ENCODE data around the gene PDE11A.

Gene PDE11A

GRCh38 chr2:178111743-178112142 is 39.2 kb upstream of the PDE11A start:
- peak overlapping the region; percentile 64 for H3K27ac ChIP-seq

DNA sequence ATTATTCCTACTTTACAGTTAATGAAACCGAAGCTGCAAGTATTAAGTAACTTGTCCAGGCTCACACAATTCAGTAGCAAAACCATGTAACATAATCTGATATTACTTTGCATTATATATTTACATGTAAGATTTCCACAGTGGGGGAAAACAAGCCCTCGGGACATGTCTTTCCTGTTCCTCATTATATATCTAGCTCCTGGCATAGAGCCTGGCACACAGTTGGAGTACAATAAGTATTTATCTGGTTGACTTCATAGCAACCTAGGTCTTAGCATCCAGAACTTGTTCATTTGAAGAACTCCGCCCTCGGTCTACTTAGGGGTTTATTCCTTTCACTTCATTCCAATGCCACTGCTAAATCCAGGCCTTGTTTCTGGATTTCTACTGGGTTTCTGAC is 38.1 kb upstream of the PDE11A start:
- H3K27ac ChIP-seq = peak overlapping the region; percentile 63
- TF ChIP-seq CTCF (conservative IDR thresholded peaks at IDR 0.05) = no peak
- no peak for TF ChIP-seq ZFX (IDR thresholded peaks at IDR 0.05)

More at GRCh38 chr2:178111743-178112142, 39.2 kb upstream of the PDE11A start:
- no peak for TF ChIP-seq ZFX (IDR thresholded peaks at IDR 0.05)
- TF ChIP-seq CTCF (conservative IDR thresholded peaks at IDR 0.05) = no peak

GRCh38 chr2:178109813-178110212 is 37.2 kb upstream of the PDE11A start:
- no peak for TF ChIP-seq ZFX (IDR thresholded peaks at IDR 0.05)
- peak; percentile 75 for TF ChIP-seq CTCF (conservative IDR thresholded peaks at IDR 0.05)
- no peak overlapping the region for H3K27ac ChIP-seq

DNA sequence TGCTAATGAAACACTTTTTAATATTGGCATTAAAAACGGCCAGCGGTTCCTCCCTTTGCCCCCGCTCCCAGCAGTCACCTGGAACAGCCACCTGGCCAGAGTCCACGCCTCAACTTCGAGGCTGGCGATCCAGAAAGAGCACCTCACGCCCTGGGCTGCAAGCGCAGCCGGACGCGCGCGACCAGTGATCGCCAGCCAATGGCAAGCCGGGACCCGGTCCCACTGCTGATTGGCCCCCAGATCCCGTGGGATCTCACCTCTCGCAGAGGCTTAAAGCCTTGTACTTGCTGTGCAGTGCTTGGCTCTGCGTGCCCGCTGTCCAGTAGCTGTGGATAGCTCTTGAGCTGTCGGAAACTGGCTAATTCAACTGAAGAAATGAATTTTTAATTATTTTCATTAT is 35.6 kb upstream of the PDE11A start:
- TF ChIP-seq ZFX (IDR thresholded peaks at IDR 0.05) (no peak), CTCF (conservative IDR thresholded peaks at IDR 0.05) (no peak)
- H3K27ac ChIP-seq = no peak overlapping the region

DNA sequence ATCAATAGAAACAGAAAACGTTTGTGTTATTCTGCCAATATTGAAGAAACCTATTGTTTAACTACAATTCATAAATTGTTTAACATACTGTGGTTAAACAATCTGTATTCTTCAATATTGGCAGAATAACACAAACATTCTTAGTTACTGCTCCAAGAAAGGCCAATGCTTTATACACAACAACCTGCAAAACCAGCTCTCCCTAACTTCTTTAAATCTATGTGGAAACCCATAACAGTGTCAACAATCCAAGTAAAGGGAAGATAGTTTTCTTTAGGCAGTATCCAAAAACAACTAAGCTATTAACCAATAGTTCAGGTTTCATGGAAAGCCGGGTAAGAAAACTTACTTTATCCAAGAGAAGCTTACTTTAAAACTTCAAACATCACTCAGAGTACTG is 33.5 kb upstream of the PDE11A start:
- no peak overlapping the region for H3K27ac ChIP-seq

DNA sequence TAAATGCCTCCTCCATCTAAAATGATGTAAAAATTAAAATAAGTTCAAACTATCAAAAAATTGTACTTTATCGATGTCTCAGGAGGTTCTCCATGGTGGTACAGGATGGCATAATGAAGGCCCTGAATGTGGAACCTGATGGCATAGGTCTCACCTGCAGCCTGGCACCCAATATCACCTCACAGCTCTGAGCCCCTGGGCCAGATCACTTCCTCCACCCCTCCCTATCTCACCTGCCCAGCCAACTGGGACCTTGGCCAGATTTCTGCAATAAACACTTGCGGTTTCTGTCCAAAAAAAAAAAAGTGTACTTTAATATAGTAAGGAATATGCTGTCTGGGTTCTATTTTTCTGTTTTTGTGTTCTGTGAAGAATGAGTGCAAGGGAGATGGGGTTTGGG is 33.0 kb upstream of the PDE11A start:
- TF ChIP-seq CTCF (conservative IDR thresholded peaks at IDR 0.05) = no peak
- TF ChIP-seq ZFX (IDR thresholded peaks at IDR 0.05) = no peak
- no peak overlapping the region for H3K27ac ChIP-seq

More for the DNA sequence above, 33.5 kb upstream of the PDE11A start:
- TF ChIP-seq CTCF (conservative IDR thresholded peaks at IDR 0.05) (no peak), ZFX (IDR thresholded peaks at IDR 0.05) (no peak)

- TF ChIP-seq CTCF (conservative IDR thresholded peaks at IDR 0.05) (no peak), ZFX (IDR thresholded peaks at IDR 0.05) (no peak)
- no peak overlapping the region for H3K27ac ChIP-seq
These were observed 28.9 kb upstream of the PDE11A start for GRCh38 chr2:178101321-178102079.

Measured in C4-2B (cell line).